Measurements from ENCODE around the gene TNXB. TPM values are rescaled to one million over a fixed set of nuclear protein-coding genes. Genes with fewer than 3 reads are reported as not detected.
"Not testable (repeated sequence)": the region's sequence is repeated elsewhere in the genome, so short reads cannot be mapped to it uniquely, and the experiment has no call there.

TNXB gene
- total and polyA plus RNA-seq, 2 donors (not counting 1 experiment from before 2014, with no cell fraction given) = 8.1 to 63.9 TPM

DNA sequence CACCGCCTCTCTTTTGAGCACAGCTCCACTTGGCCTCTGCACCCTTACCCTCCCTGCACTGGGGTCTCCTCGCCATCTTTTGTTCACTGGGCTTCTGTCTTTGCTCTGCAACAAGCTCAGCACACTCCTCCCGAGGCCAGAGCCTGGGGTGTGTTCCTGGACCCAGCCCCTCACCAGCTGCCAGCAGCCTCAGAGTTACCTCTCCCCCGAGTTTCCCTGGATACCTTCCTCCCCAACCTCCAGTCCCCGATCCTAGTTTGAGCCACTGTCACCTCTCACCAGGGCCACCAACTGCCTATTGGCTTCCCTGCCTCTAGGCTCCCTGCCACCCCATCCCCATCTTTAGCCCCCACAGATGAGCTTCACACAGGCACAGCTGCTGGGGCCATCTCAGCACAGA lies 58.6 kb downstream of the TNXB start:
- no peak for DNase-seq (ENCODE audit: low read depth in 2 of 2)
- no peaks in the 10 kb centered on the region for H3K79me2 ChIP-seq (ENCODE audit: control insufficient read depth, insufficient read depth, low read length)
- H3K9ac ChIP-seq (ENCODE audit: insufficient read depth, low read length) = no peak overlapping the region
- peaks cover 23% of the 10 kb centered on the region for H3K4me1 ChIP-seq (ENCODE audit: control insufficient read depth, extremely low read depth, insufficient read depth, low read length)
- H3K36me3 ChIP-seq (ENCODE audit: control insufficient read depth, insufficient read depth, low read length) = peaks cover 3% of the 10 kb centered on the region
- no peak for TF ChIP-seq EZH2 (IDR thresholded peaks at IDR 0.05; ENCODE audit: low read length, missing control alignments)
- TF ChIP-seq, protein P1, sequence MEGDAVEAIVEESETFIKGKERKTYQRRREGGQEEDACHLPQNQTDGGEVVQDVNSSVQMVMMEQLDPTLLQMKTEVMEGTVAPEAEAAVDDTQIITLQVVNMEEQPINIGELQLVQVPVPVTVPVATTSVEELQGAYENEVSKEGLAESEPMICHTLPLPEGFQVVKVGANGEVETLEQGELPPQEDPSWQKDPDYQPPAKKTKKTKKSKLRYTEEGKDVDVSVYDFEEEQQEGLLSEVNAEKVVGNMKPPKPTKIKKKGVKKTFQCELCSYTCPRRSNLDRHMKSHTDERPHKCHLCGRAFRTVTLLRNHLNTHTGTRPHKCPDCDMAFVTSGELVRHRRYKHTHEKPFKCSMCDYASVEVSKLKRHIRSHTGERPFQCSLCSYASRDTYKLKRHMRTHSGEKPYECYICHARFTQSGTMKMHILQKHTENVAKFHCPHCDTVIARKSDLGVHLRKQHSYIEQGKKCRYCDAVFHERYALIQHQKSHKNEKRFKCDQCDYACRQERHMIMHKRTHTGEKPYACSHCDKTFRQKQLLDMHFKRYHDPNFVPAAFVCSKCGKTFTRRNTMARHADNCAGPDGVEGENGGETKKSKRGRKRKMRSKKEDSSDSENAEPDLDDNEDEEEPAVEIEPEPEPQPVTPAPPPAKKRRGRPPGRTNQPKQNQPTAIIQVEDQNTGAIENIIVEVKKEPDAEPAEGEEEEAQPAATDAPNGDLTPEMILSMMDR (conservative IDR thresholded peaks at IDR 0.05 in 1 of 2, IDR thresholded peaks at IDR 0.05 in 1 of 2; ENCODE audit: low read depth in 1 of 2, low read length in 2 of 2) = no peak
- no peak overlapping the region for H3K27ac ChIP-seq (ENCODE audit: insufficient read depth, low read length)
- no peak overlapping the region for H3K4me2 ChIP-seq (ENCODE audit: extremely low read depth, insufficient read depth, low read length)
- H2AFZ ChIP-seq (ENCODE audit: low read length) = no peak overlapping the region
- H3K4me3 ChIP-seq (replicated peaks in 1 of 4; ENCODE audit: control extremely low read depth in 1 of 4, insufficient read depth in 1 of 4, low read depth in 3 of 4, low read length in 4 of 4) = no peak overlapping the region
- H3K27me3 ChIP-seq (ENCODE audit: control insufficient read depth, insufficient read depth, low read length) = peaks cover 3% of the 10 kb centered on the region
- H3K9me3 ChIP-seq (ENCODE audit: control insufficient read depth, insufficient read depth, low read depth, low read length) = no peaks in the 10 kb centered on the region
- H4K20me1 ChIP-seq (ENCODE audit: control insufficient read depth, extremely low read depth, insufficient read depth, low read length) = no peaks in the 10 kb centered on the region

DNA sequence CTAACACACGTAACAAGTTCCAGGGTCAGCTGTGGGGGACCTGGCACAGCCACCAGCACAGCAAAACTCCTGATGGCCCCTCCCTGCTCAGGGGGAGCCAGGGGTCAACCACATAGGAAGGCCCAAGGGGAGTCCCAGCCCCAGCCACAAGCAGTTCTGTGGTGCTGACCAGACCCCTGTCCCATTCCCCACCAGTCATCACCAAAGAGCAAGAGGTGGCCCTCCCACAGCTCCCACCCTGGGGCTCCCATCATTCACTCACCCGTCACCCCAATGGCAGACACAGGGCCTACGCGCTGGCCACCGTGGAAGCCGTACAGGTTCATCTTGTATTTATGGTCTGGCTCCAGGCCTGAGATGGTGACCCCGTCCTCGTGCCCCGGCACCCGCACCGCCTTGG lies 59.4 kb downstream of the TNXB start:
- peaks cover 23% of the 10 kb centered on the region for H3K4me1 ChIP-seq (ENCODE audit: control insufficient read depth, extremely low read depth, insufficient read depth, low read length)
- H3K9me3 ChIP-seq (ENCODE audit: control insufficient read depth, insufficient read depth, low read depth, low read length); DNase-seq (ENCODE audit: low read depth in 2 of 2); H3K27me3 ChIP-seq (ENCODE audit: control insufficient read depth, insufficient read depth, low read length); H2AFZ ChIP-seq (ENCODE audit: low read length); H3K9ac ChIP-seq (ENCODE audit: insufficient read depth, low read length); H3K27ac ChIP-seq (ENCODE audit: insufficient read depth, low read length); H3K79me2 ChIP-seq (ENCODE audit: control insufficient read depth, insufficient read depth, low read length); H4K20me1 ChIP-seq (ENCODE audit: control insufficient read depth, extremely low read depth, insufficient read depth, low read length); H3K36me3 ChIP-seq (ENCODE audit: control insufficient read depth, insufficient read depth, low read length); H3K4me2 ChIP-seq (ENCODE audit: extremely low read depth, insufficient read depth, low read length); H3K4me3 ChIP-seq (replicated peaks in 1 of 4; ENCODE audit: control extremely low read depth in 1 of 4, insufficient read depth in 1 of 4, low read depth in 3 of 4, low read length in 4 of 4): not testable (repeated sequence)

DNA sequence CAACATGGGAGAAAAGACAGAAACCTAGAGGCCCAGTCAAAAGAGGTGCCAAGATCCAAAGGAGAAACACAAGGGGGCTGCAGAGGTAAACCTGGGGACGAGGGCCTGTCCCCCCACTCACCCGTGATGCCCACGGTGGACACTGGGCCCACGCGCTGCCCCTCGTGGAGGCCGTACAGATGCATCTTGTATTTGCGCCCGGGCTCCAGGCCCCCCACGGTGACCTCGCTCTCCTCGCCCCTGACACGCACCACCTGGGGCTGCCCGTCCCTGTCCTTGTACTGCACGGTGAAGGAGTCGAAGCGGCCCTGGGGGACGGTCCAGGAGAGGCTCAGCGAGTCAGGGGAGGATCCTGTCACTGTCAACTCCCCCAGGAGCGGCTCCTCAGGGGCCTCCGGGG lies 60.0 kb downstream of the TNXB start:
- H3K4me2 ChIP-seq (ENCODE audit: extremely low read depth, insufficient read depth, low read length); H3K27ac ChIP-seq (ENCODE audit: insufficient read depth, low read length); H3K9ac ChIP-seq (ENCODE audit: insufficient read depth, low read length); H3K36me3 ChIP-seq (ENCODE audit: control insufficient read depth, insufficient read depth, low read length); H4K20me1 ChIP-seq (ENCODE audit: control insufficient read depth, extremely low read depth, insufficient read depth, low read length); H3K79me2 ChIP-seq (ENCODE audit: control insufficient read depth, insufficient read depth, low read length); H2AFZ ChIP-seq (ENCODE audit: low read length); H3K9me3 ChIP-seq (ENCODE audit: control insufficient read depth, insufficient read depth, low read depth, low read length); H3K27me3 ChIP-seq (ENCODE audit: control insufficient read depth, insufficient read depth, low read length); DNase-seq (ENCODE audit: low read depth in 2 of 2); H3K4me3 ChIP-seq (replicated peaks in 1 of 4; ENCODE audit: control extremely low read depth in 1 of 4, insufficient read depth in 1 of 4, low read depth in 3 of 4, low read length in 4 of 4): not testable (repeated sequence)
- H3K4me1 ChIP-seq (ENCODE audit: control insufficient read depth, extremely low read depth, insufficient read depth, low read length) = peaks cover 23% of the 10 kb centered on the region

DNA sequence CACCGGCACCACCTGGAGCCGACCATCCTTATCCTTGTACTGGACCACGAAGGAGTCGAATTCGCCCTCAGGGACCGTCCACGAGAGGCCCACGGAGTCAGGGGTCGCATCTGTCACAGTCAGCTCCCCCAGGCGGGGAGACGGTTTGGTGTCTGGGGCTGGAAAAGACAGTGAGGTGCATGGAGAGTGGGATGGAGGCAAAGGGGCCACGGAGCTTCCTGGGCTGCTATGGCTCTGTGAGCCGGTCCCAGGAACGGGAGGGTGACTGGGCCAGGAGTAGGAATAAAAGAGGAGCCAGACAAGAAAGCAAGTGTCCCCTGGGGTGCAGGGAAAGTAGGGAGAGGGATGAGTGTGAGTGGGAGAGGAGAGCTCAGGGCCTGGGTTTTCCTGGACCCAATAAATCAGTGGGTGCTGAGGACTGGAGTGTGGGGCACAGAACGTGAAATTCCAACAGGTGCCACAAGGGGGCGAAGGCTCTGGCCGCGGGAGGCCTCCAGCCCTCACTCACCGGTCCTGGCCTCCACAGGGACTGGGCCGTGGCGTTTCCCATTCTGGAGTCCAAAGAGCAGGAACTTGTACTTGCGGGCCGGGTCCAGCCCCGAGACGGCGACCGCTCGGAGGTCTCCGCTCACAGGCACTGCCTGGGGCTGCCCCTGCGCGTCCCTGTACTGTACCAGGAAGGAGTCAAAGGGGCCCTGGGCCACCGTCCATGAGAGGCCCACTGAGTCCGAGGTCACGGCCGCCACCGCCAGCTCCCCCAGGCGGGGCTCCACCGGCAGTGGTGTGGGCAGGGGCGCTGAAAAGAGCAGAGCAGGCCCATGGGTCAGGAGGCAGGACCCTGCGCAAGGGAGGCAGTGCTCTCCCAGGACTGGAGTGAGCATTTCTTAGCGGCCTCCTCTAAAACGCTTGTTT lies 61.0 kb downstream of the TNXB start:
- H3K4me2 ChIP-seq (ENCODE audit: extremely low read depth, insufficient read depth, low read length) = no peak overlapping the region
- no peaks in the 10 kb centered on the region for H3K79me2 ChIP-seq (ENCODE audit: control insufficient read depth, insufficient read depth, low read length)
- no peaks in the 10 kb centered on the region for H4K20me1 ChIP-seq (ENCODE audit: control insufficient read depth, extremely low read depth, insufficient read depth, low read length)
- H3K4me1 ChIP-seq (ENCODE audit: control insufficient read depth, extremely low read depth, insufficient read depth, low read length) = peaks cover 23% of the 10 kb centered on the region
- no peak overlapping the region for H2AFZ ChIP-seq (ENCODE audit: low read length)
- H3K27ac ChIP-seq (ENCODE audit: insufficient read depth, low read length) = peak overlapping the region; percentile 82
- no peaks in the 10 kb centered on the region for H3K9me3 ChIP-seq (ENCODE audit: control insufficient read depth, insufficient read depth, low read depth, low read length)
- H3K9ac ChIP-seq (ENCODE audit: insufficient read depth, low read length) = no peak overlapping the region
- TF ChIP-seq, protein P1 (conservative IDR thresholded peaks at IDR 0.05 in 1 of 2, IDR thresholded peaks at IDR 0.05 in 1 of 2; ENCODE audit: low read depth in 1 of 2, low read length in 2 of 2) = peak; percentile 58 to 82
- TF ChIP-seq EZH2 (IDR thresholded peaks at IDR 0.05; ENCODE audit: low read length, missing control alignments) = no peak
- H3K27me3 ChIP-seq (ENCODE audit: control insufficient read depth, insufficient read depth, low read length) = no peaks in the 10 kb centered on the region
- H3K36me3 ChIP-seq (ENCODE audit: control insufficient read depth, insufficient read depth, low read length) = peaks cover 1% of the 10 kb centered on the region
- peak in 1 of 2 donors; percentile 43 for DNase-seq (ENCODE audit: low read depth in 2 of 2)
- no peak overlapping the region for H3K4me3 ChIP-seq (replicated peaks in 1 of 4; ENCODE audit: control extremely low read depth in 1 of 4, insufficient read depth in 1 of 4, low read depth in 3 of 4, low read length in 4 of 4)
